ENCODE data around the gene TBL1XR1. TPM values are rescaled to one million over a fixed set of nuclear protein-coding genes. Genes with fewer than 3 reads are reported as not detected.
"Not testable (repeated sequence)": the region's sequence is repeated elsewhere in the genome, so short reads cannot be mapped to it uniquely, and the experiment has no call there.

Gene TBL1XR1
- total RNA-seq, 1 experiment from 2014 or later = 81.0 TPM

DNA sequence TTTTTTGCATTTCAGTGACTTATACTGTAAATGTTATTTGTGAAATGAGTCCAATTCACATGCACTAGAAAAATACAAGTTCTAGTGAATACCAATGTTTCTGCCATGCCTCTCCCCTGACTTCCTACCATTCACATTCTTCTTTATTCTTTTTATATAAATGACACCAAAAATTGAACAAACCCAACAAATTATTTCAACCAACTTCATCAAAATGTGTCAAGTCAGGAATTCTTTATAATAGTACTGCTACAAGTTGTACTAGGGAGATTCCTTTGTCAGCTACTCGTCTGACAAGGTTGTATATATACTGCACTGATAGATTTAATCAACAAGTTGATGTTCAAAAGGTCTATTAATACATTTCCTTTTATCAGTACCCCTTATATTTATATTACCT lies 3.0 kb downstream of the TBL1XR1 start:
- Histone ChIP-seq H3K9ac (ENCODE audit: low read length) (no peak overlapping the region), H3K4me2 (ENCODE audit: low read depth, low read length, poor library complexity, severe bottlenecking) (peak overlapping the region; percentile 78), H2AFZ (ENCODE audit: low read length) (no peak overlapping the region), H3K4me3 (ENCODE audit: low read length) (peak overlapping the region; percentile 90), H3K4me1 (ENCODE audit: low read length) (peaks cover 57% of the 10 kb centered on the region), H4K20me1 (ENCODE audit: insufficient read depth, low read depth, low read length) (peaks cover 49% of the 10 kb centered on the region; the same call in 1 of the 2 replicates), H3K9me3 (ENCODE audit: low read length) (no peaks in the 10 kb centered on the region), H3K9me2 (replicated peaks; ENCODE audit: insufficient read depth, low read length) (no peaks in the 10 kb centered on the region), H3K27ac (ENCODE audit: low read length) (peak overlapping the region; percentile 87; the same call in 1 of the 2 replicates), H3K79me2 (ENCODE audit: low read length) (peaks cover 71% of the 10 kb centered on the region), H3K27me3 (ENCODE audit: low read length) (peaks cover 2% of the 10 kb centered on the region; the same call in 1 of the 2 replicates), H3K36me3 (ENCODE audit: insufficient read depth, low read length) (0 out of 2 replicates have a peak, but pooled peaks cover 5% of the 10 kb centered on the region)
- no peak for DNase-seq

DNA sequence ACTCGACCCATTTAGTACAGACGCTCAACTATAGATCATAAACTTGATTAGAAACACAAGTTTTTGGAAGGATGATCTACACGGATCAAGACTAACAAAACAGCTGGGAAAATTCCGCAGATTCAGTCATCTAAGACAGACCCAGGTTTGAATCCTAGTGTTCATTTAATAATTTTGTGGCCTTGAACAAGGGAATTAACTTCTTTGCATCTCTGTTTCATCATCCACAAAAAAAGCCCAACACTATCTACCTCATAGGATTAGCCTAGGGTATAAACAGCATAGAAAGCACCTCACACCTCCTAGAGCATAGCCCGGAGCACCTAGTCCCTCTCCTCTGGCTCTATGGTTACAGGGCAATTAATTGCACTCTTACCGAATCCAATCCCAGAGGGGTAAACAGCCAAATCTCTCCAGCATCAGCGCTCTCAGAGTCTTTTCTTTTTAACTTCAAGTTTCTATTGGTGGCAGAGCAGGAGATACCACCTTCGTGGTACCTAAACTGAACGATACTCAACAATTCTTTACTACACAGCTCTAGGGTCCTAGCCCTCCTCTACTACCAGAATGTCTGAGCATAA lies 3.5 kb downstream of the TBL1XR1 start:
- Histone ChIP-seq H3K9me2 (replicated peaks; ENCODE audit: insufficient read depth, low read length) (no peaks in the 10 kb centered on the region), H2AFZ (ENCODE audit: low read length) (no peak overlapping the region), H3K9me3 (ENCODE audit: low read length) (no peaks in the 10 kb centered on the region), H3K27me3 (ENCODE audit: low read length) (no peaks in the 10 kb centered on the region; the same call in 1 of the 2 replicates), H3K79me2 (ENCODE audit: low read length) (peaks cover 76% of the 10 kb centered on the region), H3K9ac (ENCODE audit: low read length) (no peak overlapping the region), H3K4me2 (ENCODE audit: low read depth, low read length, poor library complexity, severe bottlenecking) (peak overlapping the region; percentile 78), H3K36me3 (ENCODE audit: insufficient read depth, low read length) (0 out of 2 replicates have a peak, but pooled peaks cover 5% of the 10 kb centered on the region), H3K27ac (ENCODE audit: low read length) (no peak overlapping the region), H3K4me3 (ENCODE audit: low read length) (no peak overlapping the region), H4K20me1 (ENCODE audit: insufficient read depth, low read depth, low read length) (peaks cover 49% of the 10 kb centered on the region; the same call in 1 of the 2 replicates), H3K4me1 (ENCODE audit: low read length) (peaks cover 52% of the 10 kb centered on the region)
- no peak for DNase-seq

DNA sequence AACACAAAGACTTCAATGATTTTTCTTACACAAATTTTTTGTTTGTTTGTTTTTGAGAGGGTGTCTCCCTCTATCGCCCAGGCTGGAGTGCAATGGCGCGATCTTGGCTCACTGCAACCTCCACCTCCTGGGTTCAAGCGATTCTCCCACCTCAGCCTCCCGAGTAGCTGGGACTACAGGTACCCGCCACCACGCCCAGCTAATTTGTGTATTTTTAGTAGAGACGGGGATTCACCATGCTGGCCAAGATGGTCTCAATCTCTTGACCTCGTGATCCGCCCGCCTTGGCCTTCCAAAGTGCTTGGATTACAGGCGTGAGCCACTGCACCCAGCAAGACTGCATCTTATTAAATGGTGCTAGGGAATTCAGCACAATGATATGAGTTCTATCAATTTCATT lies 4.0 kb downstream of the TBL1XR1 start:
- not testable (repeated sequence) for H2AFZ ChIP-seq (ENCODE audit: low read length); H3K9me3 ChIP-seq (ENCODE audit: low read length); H3K4me3 ChIP-seq (ENCODE audit: low read length); H3K36me3 ChIP-seq (ENCODE audit: insufficient read depth, low read length); H3K9ac ChIP-seq (ENCODE audit: low read length); H3K9me2 ChIP-seq (replicated peaks; ENCODE audit: insufficient read depth, low read length); H3K27me3 ChIP-seq (ENCODE audit: low read length); DNase-seq; H3K4me2 ChIP-seq (ENCODE audit: low read depth, low read length, poor library complexity, severe bottlenecking); H3K27ac ChIP-seq (ENCODE audit: low read length)
- peaks cover 49% of the 10 kb centered on the region; the same call in 1 of the 2 replicates for H4K20me1 ChIP-seq (ENCODE audit: insufficient read depth, low read depth, low read length)
- peaks cover 81% of the 10 kb centered on the region for H3K79me2 ChIP-seq (ENCODE audit: low read length)
- H3K4me1 ChIP-seq (ENCODE audit: low read length) = peaks cover 47% of the 10 kb centered on the region

DNA sequence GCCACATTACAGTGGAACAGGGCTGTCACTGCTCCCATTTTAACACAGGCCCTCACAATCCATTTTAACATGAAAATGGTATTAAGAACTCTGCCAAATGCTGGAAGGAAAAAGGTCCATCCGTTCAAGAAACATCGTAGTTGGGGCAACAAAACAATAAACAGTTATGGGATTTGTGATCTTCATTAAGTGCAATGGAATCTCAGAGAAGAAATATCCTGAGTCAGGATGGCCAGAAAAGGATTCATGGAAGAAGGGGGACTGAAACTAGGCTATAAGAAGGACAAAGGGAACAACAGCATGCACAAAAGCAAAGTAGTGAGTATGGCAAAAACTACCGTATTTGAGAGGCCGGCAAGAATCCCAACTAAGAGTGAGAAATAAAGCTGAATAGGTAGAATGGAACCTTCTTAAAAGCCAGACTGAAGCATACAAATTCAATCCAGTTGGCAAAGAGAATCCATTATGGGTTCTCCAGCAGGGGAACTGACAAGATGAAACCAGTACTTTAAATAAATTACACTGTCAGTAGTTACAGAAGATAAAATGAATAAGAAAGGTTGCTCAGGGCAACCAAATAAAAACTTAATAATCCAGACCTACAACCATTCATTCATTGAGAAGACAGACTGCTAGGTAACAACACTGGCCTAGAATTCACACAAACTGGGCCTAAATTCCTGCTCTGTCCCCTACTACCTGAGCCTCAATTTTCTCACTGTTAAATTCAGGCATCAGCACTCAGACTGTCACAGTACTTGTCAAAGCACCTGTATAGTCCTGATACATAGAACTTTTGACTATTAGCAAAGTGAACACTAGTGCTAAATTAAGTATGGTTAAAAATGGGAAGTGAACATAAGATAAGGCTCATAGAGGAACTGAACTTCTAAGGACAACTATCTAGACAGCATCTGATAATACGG lies 6.3 kb downstream of the TBL1XR1 start:
- Histone ChIP-seq H3K36me3 (ENCODE audit: insufficient read depth, low read length) (0 out of 2 replicates have a peak, but pooled peaks cover 5% of the 10 kb centered on the region), H3K79me2 (ENCODE audit: low read length) (peaks cover 98% of the 10 kb centered on the region), H3K27ac (ENCODE audit: low read length) (no peak overlapping the region), H3K4me2 (ENCODE audit: low read depth, low read length, poor library complexity, severe bottlenecking) (peak overlapping the region; percentile 7), H3K4me1 (ENCODE audit: low read length) (peaks cover 46% of the 10 kb centered on the region), H3K9ac (ENCODE audit: low read length) (no peak overlapping the region), H3K4me3 (ENCODE audit: low read length) (no peak overlapping the region), H4K20me1 (ENCODE audit: insufficient read depth, low read depth, low read length) (peaks cover 54% of the 10 kb centered on the region; the same call in 1 of the 2 replicates), H3K27me3 (ENCODE audit: low read length) (no peaks in the 10 kb centered on the region), H3K9me3 (ENCODE audit: low read length) (no peaks in the 10 kb centered on the region), H2AFZ (ENCODE audit: low read length) (no peak overlapping the region), H3K9me2 (replicated peaks; ENCODE audit: insufficient read depth, low read length) (no peaks in the 10 kb centered on the region)
- peak; percentile 70 for DNase-seq

DNA sequence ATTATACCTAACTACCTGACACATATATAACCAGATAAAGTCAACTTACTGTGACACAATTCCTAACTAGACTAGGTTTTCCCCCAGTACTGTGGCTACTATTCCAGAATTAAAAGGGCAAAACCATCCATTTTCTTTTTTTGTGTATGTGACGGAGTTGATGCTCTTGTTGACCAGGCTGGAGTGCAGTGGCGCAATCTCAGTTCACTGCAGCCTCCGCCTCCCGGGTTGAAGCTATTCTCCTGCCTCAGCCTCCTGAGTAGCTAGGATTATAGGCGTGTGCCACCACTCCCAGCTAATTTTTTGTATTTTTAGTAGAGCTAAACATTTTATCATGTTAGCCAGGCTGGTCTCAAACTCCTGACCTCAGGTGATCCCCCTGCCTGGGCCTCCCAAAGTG lies 7.1 kb downstream of the TBL1XR1 start:
- not testable (repeated sequence) for DNase-seq; H3K9me3 ChIP-seq (ENCODE audit: low read length); H3K9ac ChIP-seq (ENCODE audit: low read length); H2AFZ ChIP-seq (ENCODE audit: low read length); H3K4me3 ChIP-seq (ENCODE audit: low read length); H3K36me3 ChIP-seq (ENCODE audit: insufficient read depth, low read length); H3K27ac ChIP-seq (ENCODE audit: low read length); H3K4me2 ChIP-seq (ENCODE audit: low read depth, low read length, poor library complexity, severe bottlenecking); H3K27me3 ChIP-seq (ENCODE audit: low read length); H3K9me2 ChIP-seq (replicated peaks; ENCODE audit: insufficient read depth, low read length)
- peaks cover 59% of the 10 kb centered on the region; the same call in 1 of the 2 replicates for H4K20me1 ChIP-seq (ENCODE audit: insufficient read depth, low read depth, low read length)
- H3K4me1 ChIP-seq (ENCODE audit: low read length) = peaks cover 45% of the 10 kb centered on the region
- peaks cover 98% of the 10 kb centered on the region for H3K79me2 ChIP-seq (ENCODE audit: low read length)

DNA sequence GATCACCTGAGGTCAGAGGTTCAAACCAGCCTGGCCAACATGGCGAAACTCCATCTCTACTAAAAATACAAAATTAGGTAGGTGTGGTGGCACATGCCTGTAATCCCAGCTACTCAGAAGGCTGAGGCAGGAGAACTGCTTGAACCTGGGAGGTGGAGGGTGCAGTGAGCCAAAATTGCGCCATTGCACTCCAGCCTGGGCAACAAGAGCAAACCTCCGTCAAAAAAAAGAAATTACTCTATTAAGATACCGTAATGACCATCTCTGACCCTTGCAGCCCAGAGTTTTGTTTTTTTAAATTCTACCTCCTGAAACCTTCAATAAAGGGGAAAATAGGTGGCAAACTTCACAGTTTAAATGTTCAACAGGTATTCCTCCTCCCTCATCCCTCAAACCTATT lies 9.0 kb downstream of the TBL1XR1 start:
- H3K4me3 ChIP-seq (ENCODE audit: low read length); H3K9me3 ChIP-seq (ENCODE audit: low read length); H3K9me2 ChIP-seq (replicated peaks; ENCODE audit: insufficient read depth, low read length); H3K27ac ChIP-seq (ENCODE audit: low read length); H2AFZ ChIP-seq (ENCODE audit: low read length); H3K27me3 ChIP-seq (ENCODE audit: low read length); H3K4me2 ChIP-seq (ENCODE audit: low read depth, low read length, poor library complexity, severe bottlenecking); H3K36me3 ChIP-seq (ENCODE audit: insufficient read depth, low read length); H3K9ac ChIP-seq (ENCODE audit: low read length); DNase-seq: not testable (repeated sequence)
- Histone ChIP-seq H4K20me1 (ENCODE audit: insufficient read depth, low read depth, low read length) (peaks cover 55% of the 10 kb centered on the region; the same call in 1 of the 2 replicates), H3K79me2 (ENCODE audit: low read length) (peaks cover 98% of the 10 kb centered on the region), H3K4me1 (ENCODE audit: low read length) (peaks cover 32% of the 10 kb centered on the region)

DNA sequence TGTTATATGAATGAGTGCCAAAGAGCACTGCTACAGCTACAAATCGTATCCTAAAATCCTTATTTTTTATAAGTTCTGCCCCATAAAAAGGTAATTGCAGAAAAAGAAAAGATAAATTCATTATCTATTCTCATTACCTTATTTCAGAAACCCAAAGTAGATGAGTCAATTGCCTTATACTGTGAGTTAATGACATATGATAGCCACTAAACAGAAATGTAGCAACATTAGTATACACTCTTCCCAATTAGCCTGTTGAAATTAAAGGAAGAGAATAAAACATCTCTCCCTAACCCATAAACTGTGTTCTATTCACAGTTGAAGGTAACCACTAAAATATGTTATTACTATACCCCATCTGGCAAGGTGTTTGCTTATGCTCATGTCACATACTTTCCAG lies 11.0 kb downstream of the TBL1XR1 start:
- H3K27ac ChIP-seq (ENCODE audit: low read length) = no peak overlapping the region
- H4K20me1 ChIP-seq (ENCODE audit: insufficient read depth, low read depth, low read length) = peaks cover 48% of the 10 kb centered on the region; the same call in 1 of the 2 replicates
- no peaks in the 10 kb centered on the region for H3K9me3 ChIP-seq (ENCODE audit: low read length)
- no peaks in the 10 kb centered on the region for H3K27me3 ChIP-seq (ENCODE audit: low read length)
- H3K4me3 ChIP-seq (ENCODE audit: low read length) = no peak overlapping the region
- peaks cover 100% of the 10 kb centered on the region for H3K79me2 ChIP-seq (ENCODE audit: low read length)
- no peak overlapping the region for H3K9ac ChIP-seq (ENCODE audit: low read length)
- no peaks in the 10 kb centered on the region for H3K36me3 ChIP-seq (ENCODE audit: insufficient read depth, low read length)
- H2AFZ ChIP-seq (ENCODE audit: low read length) = no peak overlapping the region
- no peak overlapping the region for H3K4me2 ChIP-seq (ENCODE audit: low read depth, low read length, poor library complexity, severe bottlenecking)
- H3K9me2 ChIP-seq (replicated peaks; ENCODE audit: insufficient read depth, low read length) = no peaks in the 10 kb centered on the region
- no peak for DNase-seq
- peaks cover 19% of the 10 kb centered on the region for H3K4me1 ChIP-seq (ENCODE audit: low read length)

DNA sequence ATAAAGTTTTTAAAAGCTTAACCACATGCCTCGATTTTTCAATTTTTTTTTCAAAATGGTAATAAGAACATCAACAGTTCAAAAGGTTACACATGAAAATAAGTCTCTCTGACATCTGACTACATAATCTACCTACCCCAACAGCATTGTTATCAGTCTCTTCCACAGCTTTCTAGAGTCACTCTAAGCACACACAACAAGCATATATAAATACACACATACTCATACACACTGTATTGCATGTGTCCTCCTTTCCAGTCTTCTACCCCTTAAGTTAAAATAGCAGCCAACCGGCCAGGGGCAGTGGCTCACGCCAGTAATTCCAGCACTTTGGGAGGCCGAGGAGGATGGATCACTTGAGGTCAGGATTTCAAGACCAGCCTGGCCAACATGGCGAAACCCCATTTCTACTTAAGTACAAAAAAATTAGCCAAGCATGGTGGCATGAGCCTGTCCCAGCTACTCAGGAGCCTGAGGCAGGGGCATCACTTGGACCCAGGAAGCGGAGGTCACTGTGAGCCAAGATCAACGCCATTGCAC lies 12.2 kb downstream of the TBL1XR1 start:
- Histone ChIP-seq H3K9me2 (replicated peaks; ENCODE audit: insufficient read depth, low read length) (no peaks in the 10 kb centered on the region), H3K79me2 (ENCODE audit: low read length) (peaks cover 100% of the 10 kb centered on the region), H4K20me1 (ENCODE audit: insufficient read depth, low read depth, low read length) (peaks cover 42% of the 10 kb centered on the region; the same call in 1 of the 2 replicates), H3K4me3 (ENCODE audit: low read length) (no peak overlapping the region), H3K9ac (ENCODE audit: low read length) (no peak overlapping the region), H3K9me3 (ENCODE audit: low read length) (no peaks in the 10 kb centered on the region), H3K4me2 (ENCODE audit: low read depth, low read length, poor library complexity, severe bottlenecking) (no peak overlapping the region), H2AFZ (ENCODE audit: low read length) (no peak overlapping the region), H3K27ac (ENCODE audit: low read length) (no peak overlapping the region), H3K4me1 (ENCODE audit: low read length) (peaks cover 23% of the 10 kb centered on the region), H3K36me3 (ENCODE audit: insufficient read depth, low read length) (no peaks in the 10 kb centered on the region), H3K27me3 (ENCODE audit: low read length) (no peaks in the 10 kb centered on the region)
- no peak for DNase-seq
